Stimulated activated effector memory CD8-positive, alpha-beta T cell treated with anti-CD3 and anti-CD28 coated beads, Interleukin-12 subunit alpha, Interleukin-12 subunit beta, amount 100 ng/mL, for 72 hours (primary cell): ENCODE results near the gene PRKCH.

Experiments
- ATAC-seq: fragments of 150-1000 bp; cut with Tn5 transposase; 2 replicates; pipeline ENCODE4 v1.10.0; 2021
- DNase-seq, 2 donors: peaks; one replicate each; pipeline ENCODE4 v3.0.0; 2021 to 2022; ENCODE audit warnings: low spot score in 2 of 2
- H3K27ac Mint-ChIP-seq: one replicate; pipeline ENCODE4 v1.8.0; 2022; ENCODE audit warnings: mild to moderate bottlenecking, mixed read lengths
- H3K36me3 Mint-ChIP-seq: one replicate; pipeline ENCODE4 v1.8.0; 2022; ENCODE audit warnings: mild to moderate bottlenecking, mixed read lengths
- H3K4me1 Mint-ChIP-seq: one replicate; pipeline ENCODE4 v1.8.0; 2022; ENCODE audit warnings: mixed read lengths
- H3K4me3 Mint-ChIP-seq: one replicate; pipeline ENCODE4 v1.8.0; 2022; ENCODE audit warnings: mild to moderate bottlenecking, mixed read lengths
- H3K9me3 Mint-ChIP-seq: one replicate; pipeline ENCODE4 v1.8.0; 2022; ENCODE audit warnings: mixed read lengths

PRKCH gene

GRCh38 chr14:61341275-61342206 lies 20.2 kb downstream of the PRKCH start:
- H3K4me1 Mint-ChIP-seq, result peaks cover 86% of the 10 kb centered on the region
- peak overlapping the region; percentile 95 for H3K27ac Mint-ChIP-seq
- no peaks in the 10 kb centered on the region for H3K9me3 Mint-ChIP-seq
- H3K36me3 Mint-ChIP-seq, result peaks cover 66% of the 10 kb centered on the region
- DNase-seq (no peak), ATAC-seq (peak; percentile 9)
- no peak overlapping the region for H3K4me3 Mint-ChIP-seq

GRCh38 chr14:61342486-61342885 lies 21.1 kb downstream of the PRKCH start:
- H3K36me3 Mint-ChIP-seq, result peaks cover 60% of the 10 kb centered on the region
- peaks cover 90% of the 10 kb centered on the region for H3K4me1 Mint-ChIP-seq
- peak overlapping the region; percentile 95 for H3K27ac Mint-ChIP-seq
- no peak overlapping the region for H3K4me3 Mint-ChIP-seq
- ATAC-seq (peak; percentile 87), DNase-seq (peak; percentile 62 to 91)
- H3K9me3 Mint-ChIP-seq, result no peaks in the 10 kb centered on the region

DNA sequence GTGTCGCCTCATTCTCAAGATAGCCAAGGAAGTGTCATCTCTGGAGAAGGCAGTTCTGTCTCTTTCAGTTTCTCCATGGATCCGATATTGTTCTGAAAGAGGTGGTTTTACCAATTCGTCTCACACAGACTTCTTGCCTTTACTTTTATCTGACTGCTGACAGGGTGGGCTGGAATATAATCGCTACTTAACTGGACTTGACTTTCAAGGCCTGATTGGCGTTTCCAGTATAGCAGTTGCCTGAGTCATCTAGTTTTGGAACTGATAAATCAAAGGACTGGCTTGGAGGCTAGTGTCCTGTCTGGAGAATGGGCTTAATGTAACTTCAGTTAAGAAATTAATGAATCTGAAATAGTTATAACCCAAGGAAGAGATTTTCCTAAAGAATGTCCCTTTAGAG lies 21.6 kb downstream of the PRKCH start:
- Mint-ChIP-seq H3K4me1 (peaks cover 90% of the 10 kb centered on the region), H3K4me3 (no peak overlapping the region), H3K27ac (peak overlapping the region; percentile 95), H3K9me3 (no peaks in the 10 kb centered on the region), H3K36me3 (peaks cover 60% of the 10 kb centered on the region)
- peak; percentile 2 for ATAC-seq
- DNase-seq, result no peak

- DNase-seq, result no peak
- no peak for ATAC-seq
- peak overlapping the region; percentile 95 for H3K27ac Mint-ChIP-seq
- H3K9me3 Mint-ChIP-seq, result no peaks in the 10 kb centered on the region
- peaks cover 60% of the 10 kb centered on the region for H3K36me3 Mint-ChIP-seq
- H3K4me3 Mint-ChIP-seq, result no peak overlapping the region
- H3K4me1 Mint-ChIP-seq, result peaks cover 90% of the 10 kb centered on the region
Observed at GRCh38 chr14:61343471-61343870, 22.1 kb downstream of the PRKCH start.

GRCh38 chr14:61343991-61344405 lies 22.6 kb downstream of the PRKCH start:
- ATAC-seq (peak; percentile 42), DNase-seq (peak in 1 of 2 donors; percentile 59)
- Mint-ChIP-seq H3K36me3 (peaks cover 60% of the 10 kb centered on the region), H3K9me3 (peaks cover 1% of the 10 kb centered on the region), H3K4me3 (no peak overlapping the region), H3K27ac (peak overlapping the region; percentile 95), H3K4me1 (peaks cover 90% of the 10 kb centered on the region)

- Mint-ChIP-seq H3K4me1 (peaks cover 93% of the 10 kb centered on the region), H3K4me3 (no peak overlapping the region), H3K36me3 (peaks cover 61% of the 10 kb centered on the region), H3K9me3 (peaks cover 4% of the 10 kb centered on the region), H3K27ac (peak overlapping the region; percentile 95)
- peak; percentile 2 for ATAC-seq
- DNase-seq, result no peak
Observed at GRCh38 chr14:61344437-61345150, 23.2 kb downstream of the PRKCH start.

- H3K27ac Mint-ChIP-seq, result peak overlapping the region; percentile 95
- peaks cover 93% of the 10 kb centered on the region for H3K4me1 Mint-ChIP-seq
- peaks cover 62% of the 10 kb centered on the region for H3K36me3 Mint-ChIP-seq
- H3K9me3 Mint-ChIP-seq, result peaks cover 4% of the 10 kb centered on the region
- ATAC-seq (no peak), DNase-seq (no peak)
- no peak overlapping the region for H3K4me3 Mint-ChIP-seq
Observed at GRCh38 chr14:61345151-61345482, 23.7 kb downstream of the PRKCH start.

GRCh38 chr14:61346221-61346620 lies 24.8 kb downstream of the PRKCH start:
- DNase-seq (no peak), ATAC-seq (no peak)
- Mint-ChIP-seq H3K36me3 (peaks cover 56% of the 10 kb centered on the region), H3K9me3 (peaks cover 4% of the 10 kb centered on the region), H3K27ac (peak overlapping the region; percentile 95), H3K4me3 (no peak overlapping the region), H3K4me1 (peaks cover 93% of the 10 kb centered on the region)

DNA sequence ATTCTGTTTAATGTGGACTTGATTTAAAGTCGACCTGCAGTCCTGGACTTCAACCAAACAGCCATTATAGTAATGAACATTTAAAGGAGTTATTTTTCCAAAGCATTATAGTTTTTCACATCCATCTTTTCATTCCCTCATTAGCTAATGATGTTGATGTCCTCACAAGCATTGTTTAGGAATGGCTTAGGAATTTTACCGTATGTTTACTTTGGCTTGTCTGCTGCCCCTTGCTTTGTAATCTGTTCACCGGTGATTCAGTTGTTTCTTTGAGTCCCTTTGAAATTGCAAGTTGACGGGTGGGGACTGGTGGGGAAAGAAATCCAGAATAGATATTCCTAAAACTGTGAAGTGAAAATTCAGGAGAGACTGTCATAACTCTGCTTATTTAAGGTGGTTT lies 25.4 kb downstream of the PRKCH start:
- Mint-ChIP-seq H3K4me1 (peaks cover 93% of the 10 kb centered on the region), H3K36me3 (peaks cover 58% of the 10 kb centered on the region), H3K9me3 (peaks cover 4% of the 10 kb centered on the region), H3K4me3 (no peak overlapping the region), H3K27ac (peak overlapping the region; percentile 95)
- DNase-seq (no peak), ATAC-seq (no peak)

DNA sequence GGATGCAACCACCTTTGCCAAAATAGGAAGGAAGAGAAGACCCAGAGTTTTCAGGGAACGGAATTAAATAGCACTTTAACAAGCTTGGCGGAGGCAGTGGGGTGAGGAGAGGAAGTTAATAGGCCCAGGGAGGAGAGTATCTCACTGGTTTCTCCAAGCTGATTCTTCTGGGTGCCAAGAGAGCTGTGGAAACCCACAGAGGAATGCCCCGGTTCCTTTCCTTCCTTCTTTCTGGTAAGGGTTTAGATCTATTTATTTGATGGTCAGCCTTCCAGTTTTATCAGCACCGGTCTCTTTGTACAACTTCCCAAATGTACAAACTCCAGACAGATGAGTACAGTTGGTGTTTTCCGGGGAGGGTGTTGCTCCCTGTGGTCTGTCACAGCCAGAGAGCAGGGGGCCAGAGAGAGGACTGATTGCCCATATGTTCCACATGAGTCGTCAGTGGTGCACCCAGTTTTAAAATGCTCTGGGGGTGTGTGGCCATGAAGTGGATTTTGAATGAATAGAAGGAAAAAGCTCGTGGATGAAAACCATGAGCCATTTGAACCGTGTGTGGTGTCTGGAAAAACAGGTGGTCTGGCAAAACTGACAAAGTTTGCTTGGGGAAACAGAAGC lies 26.6 kb downstream of the PRKCH start:
- ATAC-seq (peak; percentile 57), DNase-seq (no peak)
- Mint-ChIP-seq H3K9me3 (peaks cover 4% of the 10 kb centered on the region), H3K27ac (peak overlapping the region; percentile 95), H3K36me3 (peaks cover 62% of the 10 kb centered on the region), H3K4me1 (peaks cover 93% of the 10 kb centered on the region), H3K4me3 (no peak overlapping the region)

- Mint-ChIP-seq H3K4me1 (peaks cover 90% of the 10 kb centered on the region), H3K4me3 (no peak overlapping the region), H3K9me3 (peaks cover 4% of the 10 kb centered on the region), H3K27ac (peak overlapping the region; percentile 95), H3K36me3 (peaks cover 60% of the 10 kb centered on the region)
- ATAC-seq (peak; percentile 80), DNase-seq (no peak)
Observed at GRCh38 chr14:61350427-61351270, 29.3 kb downstream of the PRKCH start.

- peaks cover 68% of the 10 kb centered on the region for H3K36me3 Mint-ChIP-seq
- ATAC-seq, result peak; percentile 63
Observed at GRCh38 chr14:61351477-61351876, 30.1 kb downstream of the PRKCH start.

DNA sequence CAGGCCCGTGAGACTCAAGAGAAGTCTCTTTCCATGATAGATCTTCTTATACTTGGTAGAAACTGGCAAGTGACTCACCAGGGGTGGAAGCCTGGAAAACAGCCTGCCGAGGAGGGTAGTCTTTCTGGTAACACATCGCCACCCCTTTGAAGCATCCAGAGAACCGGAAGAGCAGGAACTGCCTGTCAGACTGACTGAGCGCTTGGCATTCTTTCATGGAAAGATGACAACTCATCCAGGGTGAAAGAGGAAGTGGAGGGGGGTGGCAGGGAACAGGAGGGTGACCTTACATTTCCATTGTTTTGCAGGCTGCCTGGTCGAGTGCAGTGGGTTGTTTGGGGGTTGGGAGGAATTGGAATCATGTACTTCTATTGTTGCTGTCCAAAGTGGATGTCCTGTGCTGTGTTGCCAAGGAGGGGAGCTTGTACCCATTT lies 34.5 kb downstream of the PRKCH start:
- Mint-ChIP-seq H3K27ac (peak overlapping the region; percentile 88), H3K9me3 (no peaks in the 10 kb centered on the region), H3K4me1 (peaks cover 88% of the 10 kb centered on the region), H3K4me3 (peak overlapping the region; percentile 73), H3K36me3 (peaks cover 86% of the 10 kb centered on the region)
- DNase-seq (no peak), ATAC-seq (peak; percentile 61)

More at GRCh38 chr14:61351477-61351876, 30.1 kb downstream of the PRKCH start:
- Mint-ChIP-seq H3K9me3 (peaks cover 4% of the 10 kb centered on the region), H3K4me1 (peaks cover 92% of the 10 kb centered on the region), H3K4me3 (no peak overlapping the region), H3K27ac (peak overlapping the region; percentile 95)
- DNase-seq, result no peak

DNA sequence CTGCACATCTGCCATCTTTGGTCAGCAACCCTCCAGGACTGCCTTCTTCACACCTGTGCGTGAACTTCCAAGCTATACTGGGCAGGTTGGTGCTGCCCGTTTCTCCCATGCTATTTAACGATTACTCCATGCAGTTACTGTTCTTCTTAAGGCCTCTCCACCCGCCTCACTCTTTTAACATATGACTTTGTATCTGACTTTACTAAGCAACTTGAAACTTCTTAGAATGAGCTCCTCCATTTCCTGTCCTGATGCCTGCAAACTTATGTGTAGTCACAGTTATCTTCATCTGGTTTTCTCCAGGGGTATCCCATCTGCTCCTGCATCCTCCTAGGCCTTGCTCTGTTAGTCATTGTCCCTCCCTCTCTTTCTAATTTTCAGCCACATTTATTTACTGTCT lies 35.7 kb downstream of the PRKCH start:
- peak overlapping the region; percentile 88 for H3K27ac Mint-ChIP-seq
- peak overlapping the region; percentile 73 for H3K4me3 Mint-ChIP-seq
- ATAC-seq (peak; percentile 66), DNase-seq (no peak)
- no peaks in the 10 kb centered on the region for H3K9me3 Mint-ChIP-seq
- peaks cover 82% of the 10 kb centered on the region for H3K4me1 Mint-ChIP-seq
- peaks cover 79% of the 10 kb centered on the region for H3K36me3 Mint-ChIP-seq
